Activated naive CD4-positive, alpha-beta T cell (primary cell): Measurements from ENCODE around the gene TUBA8.
"Not testable (repeated sequence)": the region's sequence is repeated elsewhere in the genome, so short reads cannot be mapped to it uniquely, and the experiment has no call there.

Experiments
- DNase-seq, 4 experiments: peaks; one replicate each; lab custom pipeline; 2025; lab: John Stamatoyannopoulos, UW

The TUBA8 gene

GRCh38 chr22:18105981-18106380 is 4.6 kb upstream of the TUBA8 start:
- not testable (repeated sequence) for DNase-seq

- not testable (repeated sequence) for DNase-seq
Observed at GRCh38 chr22:18106550-18107341, 3.9 kb upstream of the TUBA8 start.

- no peak for DNase-seq
Observed at GRCh38 chr22:18108187-18108586, 2.4 kb upstream of the TUBA8 start.

GRCh38 chr22:18109410-18110193 is 1.0 kb upstream of the TUBA8 start:
- DNase-seq = no peak

GRCh38 chr22:18110954-18111758 is 547 bp downstream of the TUBA8 start:
- no peak for DNase-seq

- no peak for DNase-seq
Observed at GRCh38 chr22:18111759-18112330, 1.2 kb downstream of the TUBA8 start.

- DNase-seq = no peak
Observed at GRCh38 chr22:18112440-18112839, 1.8 kb downstream of the TUBA8 start.

GRCh38 chr22:18113680-18114394 is 3.2 kb downstream of the TUBA8 start:
- no peak for DNase-seq

- no peak for DNase-seq
Observed at GRCh38 chr22:18114495-18114894, 3.9 kb downstream of the TUBA8 start.

GRCh38 chr22:18114976-18115652 is 4.5 kb downstream of the TUBA8 start:
- no peak for DNase-seq

GRCh38 chr22:18115906-18116371 is 5.3 kb downstream of the TUBA8 start:
- no peak for DNase-seq

GRCh38 chr22:18116634-18117033 is 6.0 kb downstream of the TUBA8 start:
- no peak for DNase-seq

GRCh38 chr22:18118345-18118915 is 7.8 kb downstream of the TUBA8 start:
- DNase-seq = no peak

GRCh38 chr22:18119409-18120110 is 9.0 kb downstream of the TUBA8 start:
- no peak for DNase-seq

- no peak for DNase-seq
Observed at GRCh38 chr22:18120857-18121256, 10.2 kb downstream of the TUBA8 start.

- DNase-seq = no peak
Observed at GRCh38 chr22:18121506-18121905, 10.9 kb downstream of the TUBA8 start.

- no peak for DNase-seq
Observed at GRCh38 chr22:18121954-18122554, 11.4 kb downstream of the TUBA8 start.

GRCh38 chr22:18123476-18124025 is 12.9 kb downstream of the TUBA8 start:
- DNase-seq = not testable (repeated sequence)

- no peak for DNase-seq
Observed at GRCh38 chr22:18126606-18127005, 16.0 kb downstream of the TUBA8 start.
